Kidney glomerular epithelial cell (primary cell): ENCODE data around the gene HS3ST3A1.

ENCODE experiments used
- DNase-seq: peaks from one replicate; lab custom pipeline; 2025; lab: John Stamatoyannopoulos, UW

The HS3ST3A1 gene

DNA sequence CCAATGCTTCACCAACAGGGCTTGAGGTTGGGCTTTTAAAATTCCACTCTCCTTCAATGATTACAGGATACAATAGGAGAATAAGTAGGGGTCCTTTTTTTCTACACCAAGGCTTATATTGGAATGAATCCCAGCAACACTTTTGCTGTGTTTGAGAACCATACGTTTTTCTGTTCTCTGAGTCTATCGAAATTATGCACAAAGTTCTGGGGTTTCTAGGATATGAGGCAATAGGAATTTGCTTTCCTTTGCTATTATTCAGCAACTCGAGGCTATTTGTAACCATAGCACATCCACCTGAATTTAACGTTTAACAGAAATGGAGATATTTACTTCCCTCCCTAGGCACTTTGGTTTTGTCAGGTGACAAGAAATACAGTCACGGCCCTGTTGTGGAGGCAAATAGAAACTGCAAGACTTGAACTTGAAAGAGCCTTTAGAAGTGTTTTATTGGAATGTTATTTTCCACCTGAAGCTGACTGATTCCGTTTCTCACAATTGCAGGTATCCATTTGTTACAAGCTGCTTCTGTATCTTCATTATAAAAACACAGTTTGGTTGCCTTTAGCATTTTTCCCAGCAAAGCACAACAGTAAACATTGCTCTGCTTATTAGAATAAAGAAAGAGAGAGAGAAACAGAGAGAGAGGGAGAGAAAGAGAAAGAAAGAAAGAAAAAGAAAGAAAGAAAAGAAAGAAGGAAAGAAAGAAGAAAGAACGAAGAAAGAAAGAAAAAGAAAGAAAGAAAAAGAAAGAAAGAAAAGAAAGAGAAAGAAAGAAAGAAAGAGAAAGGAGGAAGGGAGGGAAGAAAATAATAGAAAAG is 109.6 kb downstream of the HS3ST3A1 start:
- DNase-seq, result no peak

DNA sequence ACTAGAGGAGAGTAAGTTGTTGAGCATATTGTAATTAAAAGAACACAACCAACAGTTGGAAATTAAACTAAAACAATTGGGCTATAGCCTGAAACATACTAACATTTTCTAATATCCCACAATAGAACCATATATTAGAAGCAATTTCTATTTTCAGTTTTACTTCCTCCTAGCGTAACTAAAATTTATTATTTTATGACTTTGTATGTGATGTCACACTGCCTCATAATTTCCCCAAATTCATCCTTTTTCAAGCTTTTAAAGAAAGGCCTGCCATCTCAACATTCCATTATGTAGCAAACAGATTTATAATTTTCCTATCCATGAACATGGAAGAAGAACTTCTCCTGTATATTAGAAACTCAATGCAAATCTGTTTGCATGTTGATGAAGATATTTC is 110.2 kb downstream of the HS3ST3A1 start:
- no peak for DNase-seq

DNA sequence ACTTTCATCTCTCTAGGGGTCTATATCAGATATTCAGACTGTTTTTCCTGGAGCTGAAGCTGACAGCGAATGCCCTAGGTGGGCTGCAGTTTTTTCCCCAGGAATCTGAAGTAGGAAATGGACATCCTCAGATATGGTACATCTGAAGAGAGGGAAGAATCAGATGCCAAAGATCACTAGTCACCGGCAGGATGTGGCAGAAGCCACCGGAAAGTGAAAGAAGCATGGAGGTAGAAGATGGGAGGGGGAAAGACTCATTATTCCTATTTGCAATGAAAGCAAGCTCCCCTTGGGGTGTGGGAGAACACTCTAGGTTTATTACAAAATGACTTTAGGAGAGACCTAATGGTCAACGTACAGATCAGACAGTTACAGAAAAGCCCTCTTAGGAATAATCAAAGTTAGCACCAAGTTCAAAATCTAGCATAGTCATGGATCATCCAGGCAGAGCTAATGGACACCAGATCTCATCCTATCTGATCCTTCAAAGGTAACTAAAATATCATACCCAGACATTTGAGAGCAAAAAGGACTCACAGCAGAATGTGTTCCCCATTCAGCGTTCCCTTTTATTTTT is 110.7 kb downstream of the HS3ST3A1 start:
- DNase-seq, result no peak

DNA sequence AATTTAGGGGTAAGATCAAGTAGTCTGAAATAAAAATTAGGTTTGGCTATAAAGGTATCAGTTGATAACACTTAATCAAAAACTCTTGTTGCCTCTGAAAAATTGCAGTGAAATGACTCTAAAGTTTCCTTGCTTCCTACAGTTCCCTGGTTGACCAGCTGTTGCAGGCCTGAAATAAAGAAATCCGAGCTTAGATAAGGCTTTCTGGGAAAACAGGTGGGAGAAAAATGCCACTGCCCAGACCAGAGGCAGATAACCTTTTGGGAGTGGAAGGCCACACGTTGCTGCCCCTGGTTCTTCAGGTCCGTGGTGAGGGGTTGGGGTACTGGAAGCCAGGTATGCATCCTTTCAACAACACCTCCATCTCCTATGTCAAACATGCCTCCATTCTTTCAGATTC is 111.3 kb downstream of the HS3ST3A1 start:
- no peak for DNase-seq

DNA sequence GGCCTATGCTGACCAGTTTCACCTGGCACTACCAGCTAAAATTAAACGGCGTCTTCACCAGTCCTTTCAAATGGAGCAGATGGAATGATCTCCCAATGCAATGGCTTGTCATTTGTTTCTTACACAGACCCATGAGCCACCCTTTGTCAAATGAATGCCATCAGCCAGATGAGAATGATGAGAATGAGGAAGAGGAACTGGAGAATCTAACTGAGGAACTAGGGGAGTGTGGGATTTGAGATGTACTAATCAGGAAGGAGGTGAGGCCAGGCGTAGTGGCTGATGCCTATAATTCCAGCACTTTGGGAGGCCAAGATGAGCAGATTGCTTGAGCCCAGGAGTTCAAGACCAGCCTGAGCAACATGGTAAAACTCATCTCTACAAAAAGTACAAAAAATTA is 116.4 kb downstream of the HS3ST3A1 start:
- DNase-seq, result no peak

DNA sequence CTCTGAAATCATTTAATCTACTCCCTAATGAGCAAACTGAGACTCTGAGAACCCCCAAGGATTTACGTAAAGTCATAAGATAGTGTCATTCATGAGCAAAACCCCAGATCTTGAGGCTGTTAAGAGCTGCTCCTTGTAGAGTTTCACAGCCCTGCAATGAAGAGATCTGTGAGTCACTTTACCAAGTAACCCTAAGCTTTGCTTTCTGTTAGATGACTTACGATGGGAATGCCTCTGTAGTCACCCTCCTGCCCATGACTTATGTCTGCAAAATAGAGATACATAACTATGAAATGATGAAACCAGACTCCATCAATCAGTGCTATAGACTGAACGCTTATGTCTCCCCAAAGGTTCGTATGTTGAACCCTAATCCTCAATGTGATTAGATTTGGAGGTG is 117.7 kb downstream of the HS3ST3A1 start:
- DNase-seq, result no peak

DNA sequence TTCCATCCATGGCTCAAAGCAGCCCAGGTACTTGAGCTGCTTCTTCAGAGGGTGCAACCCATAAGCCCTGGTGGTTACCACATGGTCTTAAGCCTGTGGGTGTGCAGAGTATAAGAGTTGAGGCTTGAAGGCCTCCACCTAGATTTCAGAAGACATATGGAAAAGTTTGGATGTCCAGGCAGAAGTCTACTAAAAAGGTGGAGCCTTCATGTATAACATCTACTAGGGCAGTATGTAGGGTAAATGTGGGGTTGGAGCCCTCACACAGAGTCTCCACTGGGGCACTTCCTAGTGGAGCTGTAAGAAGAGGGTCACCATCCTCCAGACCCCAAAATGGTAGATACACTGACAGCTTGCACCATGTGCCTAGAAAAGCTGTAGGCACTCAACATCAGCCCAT is 120.9 kb downstream of the HS3ST3A1 start:
- DNase-seq, result no peak

DNA sequence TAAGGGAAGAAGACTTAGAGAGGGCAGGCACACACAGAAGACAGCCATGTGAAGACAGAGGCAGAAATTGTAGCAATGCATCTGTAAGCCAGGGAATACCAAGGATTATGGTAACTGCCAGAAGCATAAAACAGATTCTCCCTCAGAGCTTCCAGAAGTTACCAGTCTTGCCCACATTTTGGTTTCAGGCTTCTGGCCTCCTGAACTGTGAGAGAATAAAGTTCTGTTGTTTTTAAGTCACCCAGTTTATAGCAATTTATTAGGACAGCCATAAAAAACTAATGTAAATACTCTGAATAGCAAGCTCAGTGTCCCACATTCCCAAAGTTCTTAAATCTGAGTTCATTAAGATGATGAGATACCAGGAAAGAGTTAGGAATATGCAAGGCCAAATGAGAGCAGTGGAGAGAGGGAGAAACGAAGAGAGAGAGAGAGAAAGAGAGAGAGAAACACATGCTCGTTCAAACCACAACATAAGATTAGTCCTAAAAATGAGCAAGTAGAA is 123.4 kb downstream of the HS3ST3A1 start:
- DNase-seq, result no peak

DNA sequence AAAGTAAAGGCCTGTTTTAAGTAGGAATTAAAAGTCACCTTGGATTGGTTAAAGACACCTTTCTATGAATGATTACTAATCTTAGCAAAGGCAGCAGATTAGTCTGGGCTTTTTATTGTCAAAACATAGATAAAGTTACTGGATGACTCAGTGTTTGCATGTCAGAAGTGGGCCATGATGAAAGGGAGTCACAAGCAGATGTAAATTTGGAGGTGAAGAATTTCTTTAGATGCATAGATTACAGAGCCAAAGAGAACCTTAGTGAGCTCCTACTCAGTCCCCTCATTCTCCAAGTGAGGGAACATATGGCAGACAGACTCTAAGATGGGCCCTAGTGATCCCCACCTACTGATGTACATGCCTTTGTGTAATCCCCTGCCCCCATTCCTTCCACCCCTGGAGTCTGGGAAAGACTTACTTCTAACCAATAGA is 124.5 kb downstream of the HS3ST3A1 start:
- peak; percentile 3 for DNase-seq

DNA sequence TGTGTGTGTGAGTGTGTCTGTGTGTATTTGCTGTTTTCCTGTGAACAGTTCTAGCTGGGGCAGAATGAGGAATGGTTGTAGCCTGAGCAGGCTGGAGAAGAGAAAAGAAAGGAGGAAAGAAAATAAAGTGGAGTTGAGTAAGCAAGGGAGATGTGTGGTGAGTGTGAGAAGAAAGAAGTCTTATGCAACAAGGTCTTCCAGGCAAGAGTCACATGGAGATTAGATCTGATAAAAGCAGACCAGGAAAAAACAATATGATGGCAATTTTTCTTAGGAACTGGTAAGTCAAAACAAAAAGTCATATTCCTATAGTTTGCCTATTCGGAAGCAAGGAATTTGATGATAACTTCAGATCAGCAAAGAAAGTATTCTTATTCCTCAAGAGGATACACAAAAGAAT is 125.0 kb downstream of the HS3ST3A1 start:
- DNase-seq, result no peak

DNA sequence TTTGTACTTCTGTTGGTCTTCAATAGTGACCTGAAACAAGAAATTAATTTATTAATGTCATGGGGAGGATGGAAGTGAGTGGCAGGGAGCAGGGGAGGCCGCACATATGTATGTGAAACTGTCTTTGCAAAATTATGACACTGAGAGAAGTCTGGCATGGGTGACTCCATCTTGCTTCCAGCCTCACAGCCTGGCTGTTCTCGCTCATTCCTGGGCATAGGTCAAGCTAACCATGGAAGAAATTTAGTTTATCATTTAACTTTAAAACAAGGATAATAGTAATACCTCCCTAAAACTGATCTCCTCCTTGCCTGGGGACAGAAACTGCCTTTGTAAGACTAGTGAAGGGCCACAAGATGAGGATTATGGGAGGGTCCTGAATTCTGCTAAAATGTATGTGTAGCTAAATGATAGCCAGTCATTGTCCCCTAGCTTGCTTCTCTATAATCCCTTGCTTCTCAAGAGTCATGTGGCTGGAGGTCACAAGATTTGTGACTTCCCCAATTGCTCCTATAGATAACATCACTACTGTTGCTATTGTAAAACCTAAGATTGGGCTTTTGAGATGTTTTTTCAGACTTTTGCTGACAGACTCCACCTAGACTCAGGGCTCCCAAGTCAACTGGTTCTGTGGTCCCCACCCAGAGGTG is 126.0 kb downstream of the HS3ST3A1 start:
- DNase-seq, result no peak

DNA sequence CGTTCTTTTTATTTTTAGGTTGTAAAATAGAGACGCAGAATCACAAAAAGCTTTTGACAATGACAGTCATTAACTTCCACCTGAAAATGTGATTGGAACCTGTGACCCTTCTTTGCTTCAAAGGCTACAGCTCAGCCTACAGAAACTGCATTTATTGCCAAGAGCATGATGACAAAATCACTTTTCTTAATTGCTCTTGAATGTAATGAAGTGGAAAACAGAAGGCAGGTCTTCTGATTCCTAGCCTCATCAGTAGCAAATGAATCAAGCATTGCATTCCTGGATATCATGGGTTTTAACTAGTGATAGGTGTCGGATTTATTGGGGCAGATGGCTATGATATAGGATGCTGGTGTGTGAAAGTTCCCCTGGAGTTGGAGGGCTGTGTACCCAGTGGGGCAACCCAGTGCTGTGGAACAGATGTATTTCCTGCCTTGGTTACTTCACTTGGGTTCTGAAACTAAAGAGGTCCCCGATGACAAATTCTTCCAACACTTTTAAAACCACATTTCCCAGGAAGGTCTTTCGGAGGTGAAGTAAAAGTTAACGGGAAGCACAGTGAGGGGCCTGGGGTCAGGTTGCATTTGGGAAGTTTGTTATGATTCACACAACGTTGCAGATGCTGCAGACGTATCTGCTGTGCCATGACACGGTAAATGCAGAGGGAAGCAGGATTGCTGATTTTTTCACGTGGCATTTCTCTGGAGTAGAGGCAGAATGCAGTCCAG is 127.5 kb downstream of the HS3ST3A1 start:
- DNase-seq, result no peak

DNA sequence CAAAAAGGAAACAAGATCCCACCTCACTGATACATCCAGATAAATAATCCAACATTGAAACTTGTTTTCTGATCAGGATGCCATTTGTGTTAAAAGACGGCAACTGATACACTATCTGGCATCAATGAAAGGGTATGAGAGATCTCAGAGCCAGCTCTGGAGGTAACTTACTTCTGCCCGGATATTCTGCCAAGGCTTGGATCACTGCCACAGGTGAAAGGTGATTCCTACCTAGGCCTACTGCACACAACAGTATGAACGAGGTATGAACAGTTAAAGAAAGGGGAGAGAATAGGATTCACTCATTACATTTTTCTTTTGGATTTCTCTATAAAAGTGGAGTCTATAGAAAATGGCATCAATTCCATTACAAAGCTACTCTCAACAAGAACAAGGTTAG is 136.1 kb downstream of the HS3ST3A1 start:
- DNase-seq, result no peak

DNA sequence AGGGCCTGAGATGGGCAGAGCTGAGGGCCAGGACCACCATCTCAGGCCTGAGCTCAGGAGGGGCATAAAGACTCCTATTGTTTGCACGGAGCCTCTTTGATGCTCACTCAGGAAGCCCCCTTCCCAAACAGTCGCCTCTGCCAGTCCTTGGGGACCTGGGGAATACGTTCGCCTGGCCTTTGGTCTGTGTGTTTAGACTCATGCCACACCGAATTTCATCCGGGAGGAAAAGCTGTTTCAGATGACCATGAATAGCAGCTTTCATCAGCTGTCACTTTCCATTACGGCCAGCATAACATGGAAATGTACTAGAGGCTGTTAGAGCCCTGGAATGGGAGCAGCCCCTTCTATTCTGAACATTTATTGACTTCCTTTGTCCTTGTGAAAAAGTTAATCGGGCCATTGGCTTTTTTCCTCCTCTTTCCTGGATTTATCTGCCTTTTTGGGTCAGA is 139.0 kb downstream of the HS3ST3A1 start:
- DNase-seq, result no peak

DNA sequence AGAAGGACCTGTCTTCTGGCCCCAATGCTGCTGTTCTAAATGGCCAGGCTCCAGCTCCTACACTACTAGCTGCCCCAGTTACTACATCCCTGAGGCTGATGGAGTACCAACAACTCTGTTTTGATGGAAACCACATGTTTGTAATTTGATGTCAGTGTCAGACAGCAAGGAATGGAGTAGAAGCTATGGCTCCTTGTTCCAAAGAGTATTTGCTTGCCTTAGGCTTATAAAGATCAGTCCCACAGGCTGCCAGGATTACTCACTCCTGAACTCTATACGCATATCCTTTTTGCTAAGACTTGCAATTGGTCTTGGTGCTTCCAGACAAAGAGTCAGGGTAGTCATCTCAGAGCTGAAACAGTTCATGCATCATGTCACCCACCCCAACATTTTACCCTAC is 139.6 kb downstream of the HS3ST3A1 start:
- no peak for DNase-seq

DNA sequence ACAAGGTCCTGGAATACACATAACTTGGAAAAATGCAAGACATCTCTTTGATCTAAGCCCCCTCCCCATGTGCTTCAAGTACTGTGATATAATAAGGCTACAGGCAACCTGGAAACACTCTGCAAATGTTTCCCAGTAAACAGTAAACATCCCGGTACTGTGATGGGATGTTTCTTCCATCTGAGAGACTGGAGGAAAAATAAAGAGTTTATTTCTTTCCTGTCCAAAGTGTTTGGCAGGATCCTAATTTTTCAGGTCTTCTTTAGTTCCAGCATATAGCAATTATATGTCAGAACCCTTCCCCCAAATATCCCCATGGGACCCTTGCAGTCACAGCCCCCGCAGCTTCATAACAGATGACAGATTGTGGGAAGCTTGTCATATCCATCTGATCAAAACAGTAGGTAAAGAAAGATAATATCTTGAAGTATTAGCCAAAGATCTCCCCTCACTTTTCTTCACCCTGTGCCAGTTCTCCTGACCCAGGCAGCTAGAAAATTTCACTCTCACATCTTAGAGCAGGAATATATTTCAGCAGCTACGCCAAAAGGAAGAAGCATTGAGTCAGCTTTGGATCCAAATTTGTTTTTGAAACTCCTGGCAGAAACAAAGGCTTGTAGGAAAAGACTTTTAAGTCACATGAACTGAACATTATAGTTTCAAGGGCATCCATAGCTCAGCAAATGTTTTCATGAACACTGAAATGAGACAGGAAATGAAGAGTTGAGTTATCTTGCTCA is 141.3 kb downstream of the HS3ST3A1 start:
- DNase-seq, result no peak

DNA sequence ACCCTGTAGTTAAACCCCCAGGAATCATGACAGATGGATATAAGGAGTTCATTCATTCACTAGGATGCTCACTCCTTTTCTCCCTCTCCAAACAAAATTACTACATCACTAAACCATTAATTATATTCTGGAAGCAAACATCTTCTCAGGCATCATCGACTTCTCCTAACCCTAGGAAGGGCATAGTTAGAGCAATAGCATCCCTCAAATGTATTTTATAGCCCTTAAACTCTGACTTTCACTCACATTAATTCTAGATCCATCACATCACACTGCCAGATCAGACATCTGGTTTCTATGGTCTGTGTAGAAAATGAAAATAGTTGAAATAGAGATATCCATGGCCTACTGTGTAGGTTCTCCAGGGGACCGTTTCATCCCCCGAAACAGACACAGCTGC is 143.9 kb downstream of the HS3ST3A1 start:
- no peak for DNase-seq
